Sigmoid colon (tissue), 7 donors: Measurements from ENCODE around the gene STK39. TPM values are rescaled to one million over a fixed set of nuclear protein-coding genes. Genes with fewer than 3 reads are reported as not detected.

Experiments used
- DNase-seq: peaks from one replicate; pipeline ENCODE4 v3.0.0-alpha.2; 2019
- H3K27ac ChIP-seq, 4 donors: fragments of 200-600 bp; sonication (generic); one replicate each; pipeline ENCODE4 v1.5.1; 2016 to 2019; ENCODE audit warnings: mild to moderate bottlenecking in 1 of 4
- H3K27me3 ChIP-seq, 3 donors: fragments of 200-600 bp; sonication (generic); one replicate each; pipeline ENCODE4 v1.5.1; 2019; ENCODE audit warnings: mild to moderate bottlenecking in 1 of 3
- H3K36me3 ChIP-seq, 4 donors: fragments of 200-600 bp; sonication (generic); one replicate each; pipeline ENCODE4 v1.5.1; 2016 to 2019
- H3K4me1 ChIP-seq, 4 donors: fragments of 200-600 bp; sonication (generic); one replicate each; pipeline ENCODE4 v1.5.1; 2017 to 2019
- H3K4me3 ChIP-seq, 4 donors: fragments of 200-600 bp; sonication (generic); one replicate each; pipeline ENCODE4 v1.5.1; 2017 to 2019; ENCODE audit warnings: mild to moderate bottlenecking in 2 of 4, moderate library complexity in 1 of 4
- H3K9me3 ChIP-seq, 4 donors: fragments of 200-600 bp in 3 of 4; sonication (generic) in 3 of 4; one replicate each; pipeline versions ENCODE4 v1.5.1 to v1.6.1; 2013 to 2019
- EP300 ChIP-seq, 4 donors: sonication (generic); formaldehyde crosslinking; IDR thresholded peaks; one replicate each; pipeline ENCODE4 v1.6.1; 2017; ENCODE audit warnings: antibody characterized with exemption in 4 of 4
- POLR2A ChIP-seq, 2 donors: fragments of 450-650 bp; IDR thresholded peaks; one replicate each; pipeline ENCODE4 v1.6.1; 2016; ENCODE audit warnings: antibody characterized with exemption in 2 of 2, mild to moderate bottlenecking in 2 of 2, moderate library complexity in 2 of 2
- POLR2AphosphoS5 ChIP-seq, 4 donors: sonication (generic); formaldehyde crosslinking; IDR thresholded peaks; one replicate each; pipeline ENCODE4 v1.6.1; 2017; ENCODE audit warnings: antibody characterized with exemption in 4 of 4
- WGBS, 2 donors: extraction: QIAGEN DNeasy Blood & Tissue Kit; methylation state at CpG; one replicate each; pipeline ENCODE4 v1.1.7; 2013; 5-methylcytosine and 5-hydroxymethylcytosine counted together
- intact Hi-C: fragments of 100-400 bp; cut with DNase I; formaldehyde crosslinking; loops from one replicate; pipeline ENCODE4 v1.15.1; 2023
- polyA plus RNA-seq, 3 donors: library from polyadenylated mRNA; stranded (reverse); fragments of 200-250 nt; gene quantifications; one replicate each; pipeline ENCODE4 v1.2.3, GENCODE V29; 2013
- total RNA-seq, 4 donors: library from RNA; depleted of rRNA; stranded (reverse); fragments of >200 nt; gene quantifications; one replicate each; pipeline ENCODE4 v1.1.0, GENCODE V29; 2016
- TF ChIP-seq, protein P1 (sequence below), 4 experiments: fragments of 450-650 bp in 3 of 4; fragments of 200-600 bp in 1 of 4; IDR thresholded peaks; one replicate each; pipeline ENCODE4 v1.5.1; 2016 to 2019; ENCODE audit warnings: antibody characterized with exemption in 4 of 4, mild to moderate bottlenecking in 3 of 4, moderate library complexity in 2 of 4
- donor health status: healthy with polysubstance abuse.
- donor health status: Bipolar disorder and iron deficiency.
- donor health status: healthy.

The STK39 gene
- total and polyA plus RNA-seq, 7 donors: 13.4 to 44.9 (median 24.1) TPM

DNA sequence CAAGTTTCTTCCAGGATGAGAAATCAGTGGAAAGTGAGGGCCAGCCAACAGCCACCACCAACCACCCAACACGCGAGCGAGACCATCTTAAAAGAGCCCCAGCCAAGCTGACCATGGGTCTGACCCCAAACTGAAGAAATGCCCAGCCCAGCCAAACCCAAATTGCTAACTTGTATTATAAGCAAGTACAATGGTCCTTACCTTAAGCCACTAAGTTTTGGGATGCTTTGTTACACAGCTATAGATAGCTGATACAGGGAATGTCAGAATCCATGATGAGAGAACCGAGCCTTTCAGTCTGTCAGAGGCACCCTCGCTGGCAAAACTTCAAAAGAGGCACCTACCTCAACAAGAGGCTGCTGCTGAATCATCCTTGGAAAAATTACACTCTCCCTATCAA is 17.0 kb downstream of the STK39 start:
- no peaks in the 10 kb centered on the region for H3K9me3 ChIP-seq
- no peaks in the 10 kb centered on the region for H3K27me3 ChIP-seq
- no peaks in the 10 kb centered on the region for H3K36me3 ChIP-seq
- TF ChIP-seq POLR2AphosphoS5 (IDR thresholded peaks at IDR 0.05) (no peak), POLR2A (IDR thresholded peaks at IDR 0.05) (no peak), EP300 (IDR thresholded peaks at IDR 0.05) (no peak)
- TF ChIP-seq, protein P1, sequence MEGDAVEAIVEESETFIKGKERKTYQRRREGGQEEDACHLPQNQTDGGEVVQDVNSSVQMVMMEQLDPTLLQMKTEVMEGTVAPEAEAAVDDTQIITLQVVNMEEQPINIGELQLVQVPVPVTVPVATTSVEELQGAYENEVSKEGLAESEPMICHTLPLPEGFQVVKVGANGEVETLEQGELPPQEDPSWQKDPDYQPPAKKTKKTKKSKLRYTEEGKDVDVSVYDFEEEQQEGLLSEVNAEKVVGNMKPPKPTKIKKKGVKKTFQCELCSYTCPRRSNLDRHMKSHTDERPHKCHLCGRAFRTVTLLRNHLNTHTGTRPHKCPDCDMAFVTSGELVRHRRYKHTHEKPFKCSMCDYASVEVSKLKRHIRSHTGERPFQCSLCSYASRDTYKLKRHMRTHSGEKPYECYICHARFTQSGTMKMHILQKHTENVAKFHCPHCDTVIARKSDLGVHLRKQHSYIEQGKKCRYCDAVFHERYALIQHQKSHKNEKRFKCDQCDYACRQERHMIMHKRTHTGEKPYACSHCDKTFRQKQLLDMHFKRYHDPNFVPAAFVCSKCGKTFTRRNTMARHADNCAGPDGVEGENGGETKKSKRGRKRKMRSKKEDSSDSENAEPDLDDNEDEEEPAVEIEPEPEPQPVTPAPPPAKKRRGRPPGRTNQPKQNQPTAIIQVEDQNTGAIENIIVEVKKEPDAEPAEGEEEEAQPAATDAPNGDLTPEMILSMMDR (IDR thresholded peaks at IDR 0.05): no peak
- intact Hi-C loops: no loop called here
- no peak overlapping the region for H3K4me3 ChIP-seq
- no peak overlapping the region for H3K27ac ChIP-seq
- DNase-seq: no peak
- WGBS, 2 donors: 98 to 99% methylated on average over 5 of the region's 5 CpGs
- peaks cover 0 to 11% (median 3%) of the 10 kb centered on the region in 4 donors for H3K4me1 ChIP-seq

DNA sequence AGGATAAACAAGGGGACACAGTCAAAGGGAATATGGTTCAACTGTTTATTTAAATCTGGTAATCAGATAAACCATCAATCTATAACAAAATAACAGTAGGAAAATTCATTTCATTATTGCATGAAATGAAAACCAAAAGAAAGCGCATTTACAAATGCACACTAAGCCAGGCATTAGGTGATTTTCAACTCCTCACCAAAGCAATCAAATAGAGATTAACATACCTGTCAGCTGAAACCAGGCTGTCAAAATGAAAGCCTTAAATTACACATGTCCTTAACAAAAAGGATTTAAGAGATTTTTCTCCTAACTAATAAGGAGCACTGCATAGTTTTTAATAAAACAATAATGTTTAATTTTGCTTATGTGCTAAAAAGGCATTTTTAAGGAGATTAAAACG is 23.0 kb downstream of the STK39 start:
- 91% methylated on average over 2 of the region's 2 CpGs for WGBS, 2 donors
- no peak for DNase-seq
- Histone ChIP-seq H3K4me1 (peaks cover 0 to 5% (median 0%) of the 10 kb centered on the region in 4 donors), H3K27ac (no peak overlapping the region), H3K4me3 (no peak overlapping the region), H3K9me3 (no peaks in the 10 kb centered on the region), H3K27me3 (no peaks in the 10 kb centered on the region), H3K36me3 (no peaks in the 10 kb centered on the region)
- intact Hi-C loops: no loop called here
- TF ChIP-seq POLR2A (IDR thresholded peaks at IDR 0.05): no peak
- no peak for TF ChIP-seq POLR2AphosphoS5 (IDR thresholded peaks at IDR 0.05)
- no peak for TF ChIP-seq EP300 (IDR thresholded peaks at IDR 0.05)
- TF ChIP-seq, protein P1 (IDR thresholded peaks at IDR 0.05): no peak

DNA sequence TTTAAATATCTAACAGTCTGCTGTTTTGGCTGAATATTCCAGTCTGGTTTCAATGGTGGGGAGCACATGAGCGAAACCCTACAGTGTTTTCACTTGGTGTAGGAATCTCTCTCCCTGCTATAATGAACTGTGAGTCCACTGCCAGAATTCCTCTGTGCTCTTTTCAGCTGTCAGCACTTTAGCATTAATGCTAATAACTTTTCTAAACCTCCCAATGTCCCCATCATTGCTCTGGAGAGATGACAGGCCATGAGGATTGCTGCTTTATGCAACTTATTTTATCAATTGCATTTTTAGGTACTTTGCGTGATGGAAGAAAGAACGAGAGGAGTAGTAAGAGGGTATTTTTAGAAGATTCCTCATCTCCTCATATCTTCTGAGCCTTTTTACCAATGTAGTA is 25.3 kb downstream of the STK39 start:
- intact Hi-C loops: no loop called here
- TF ChIP-seq, protein P1 (IDR thresholded peaks at IDR 0.05): no peak
- no peak for TF ChIP-seq EP300 (IDR thresholded peaks at IDR 0.05)
- TF ChIP-seq POLR2A (IDR thresholded peaks at IDR 0.05): no peak
- no peak for TF ChIP-seq POLR2AphosphoS5 (IDR thresholded peaks at IDR 0.05)
- Histone ChIP-seq H3K36me3 (no peaks in the 10 kb centered on the region), H3K9me3 (no peaks in the 10 kb centered on the region), H3K4me3 (no peak overlapping the region), H3K27ac (no peak overlapping the region), H3K27me3 (no peaks in the 10 kb centered on the region), H3K4me1 (peaks cover 0 to 14% (median 5%) of the 10 kb centered on the region in 4 donors)
- 96% methylated on average over 3 of the region's 3 CpGs for WGBS, 2 donors
- no peak for DNase-seq

DNA sequence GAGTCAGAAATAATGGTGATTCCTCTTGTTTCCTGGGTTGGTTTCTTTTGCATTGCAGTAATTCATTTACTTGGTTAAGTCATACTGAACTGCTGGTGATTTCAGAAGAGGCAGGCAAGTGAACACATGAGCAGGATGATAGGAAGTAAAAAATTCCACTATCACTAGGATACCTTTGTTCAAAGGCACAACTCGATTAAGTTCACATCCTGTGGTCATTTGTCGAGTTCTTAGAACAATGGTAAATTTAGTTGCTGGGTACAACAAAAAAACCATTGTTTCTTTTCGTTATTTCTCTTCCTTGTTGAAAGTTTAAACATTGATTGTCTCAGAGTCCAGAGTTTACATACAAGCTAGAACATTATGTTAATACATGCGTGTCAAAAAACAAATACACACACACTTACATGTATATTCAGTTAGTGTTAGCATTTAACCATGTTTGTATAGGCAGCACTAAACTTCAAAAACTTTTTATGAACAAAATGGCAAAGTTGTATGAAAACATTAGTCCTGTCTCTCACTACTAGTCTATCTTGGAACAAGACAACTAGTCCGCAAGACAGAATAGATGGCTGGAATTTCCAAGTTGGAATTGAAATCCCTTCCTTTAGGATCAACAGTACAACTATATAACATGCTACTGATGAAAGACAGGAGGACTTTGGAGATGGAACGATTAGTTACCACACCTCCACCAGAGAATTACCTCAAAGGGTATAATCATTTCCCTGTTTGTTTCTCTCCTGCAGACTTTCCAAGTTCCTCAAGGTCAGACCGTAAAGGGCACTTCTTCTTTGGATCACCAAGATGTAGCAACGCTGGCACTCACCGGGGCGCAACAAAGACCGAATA is 26.2 kb downstream of the STK39 start:
- Histone ChIP-seq H3K4me3 (no peak overlapping the region), H3K27ac (peak overlapping the region in 1 of 4 donors; percentile 1), H3K27me3 (no peaks in the 10 kb centered on the region), H3K4me1 (peaks cover 0 to 18% (median 5%) of the 10 kb centered on the region in 4 donors), H3K9me3 (no peaks in the 10 kb centered on the region), H3K36me3 (no peaks in the 10 kb centered on the region)
- TF ChIP-seq POLR2A (IDR thresholded peaks at IDR 0.05) (no peak), POLR2AphosphoS5 (IDR thresholded peaks at IDR 0.05) (no peak), EP300 (IDR thresholded peaks at IDR 0.05) (no peak)
- TF ChIP-seq, protein P1 (IDR thresholded peaks at IDR 0.05): no peak
- WGBS, 2 donors: 21 to 67% methylated on average over 11 of the region's 11 CpGs
- intact Hi-C loops: no loop called here
- no peak for DNase-seq
